ENCODE measurements around the gene PPP2R3B.
A peak's percentile ranks its signal among the peaks of the same experiment; 100 is the strongest.

Gene PPP2R3B

DNA sequence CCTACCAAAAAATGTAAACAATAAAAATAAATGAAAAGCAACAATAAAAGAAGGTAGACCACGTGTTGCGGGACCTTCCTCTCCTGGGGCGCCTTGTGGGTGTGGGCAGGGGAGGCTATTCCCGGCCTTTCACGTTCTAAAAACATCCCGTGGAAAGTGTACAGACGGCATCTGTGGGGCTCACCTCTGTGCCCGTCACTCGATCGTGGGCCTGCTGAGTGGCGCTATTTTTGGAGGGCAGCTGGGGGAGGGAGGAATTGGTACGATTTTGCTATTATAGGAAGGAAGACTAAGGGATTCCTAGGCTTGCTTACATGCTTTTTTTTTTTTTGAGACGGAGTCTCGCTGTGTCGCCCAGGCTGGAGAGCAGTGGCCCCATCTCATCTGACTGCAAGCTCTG is 13.6 kb upstream of the PPP2R3B start:
- no peak for DNase-seq (ENCODE audit: low spot score)
- in situ Hi-C loops (cut with MboI; ENCODE audit: low sequenced_read_pairs, unreplicated experiment), result no loop called here
- TF ChIP-seq CTCF (IDR thresholded peaks at IDR 0.05; ENCODE audit: borderline replicate concordance, control extremely low read depth, extremely low read depth, insufficient read depth, missing control alignments), result no peak

- in situ Hi-C loops (cut with MboI; ENCODE audit: low sequenced_read_pairs, unreplicated experiment), result no loop called here
- no peak for TF ChIP-seq CTCF (IDR thresholded peaks at IDR 0.05; ENCODE audit: borderline replicate concordance, control extremely low read depth, extremely low read depth, insufficient read depth, missing control alignments)
Measured at GRCh38 chrX:397575-397974, 10.9 kb upstream of the PPP2R3B start.

GRCh38 chrX:394830-395229 is 8.1 kb upstream of the PPP2R3B start:
- no peak for TF ChIP-seq CTCF (IDR thresholded peaks at IDR 0.05; ENCODE audit: borderline replicate concordance, control extremely low read depth, extremely low read depth, insufficient read depth, missing control alignments)
- DNase-seq (ENCODE audit: low spot score), result no peak
- in situ Hi-C loops (cut with MboI; ENCODE audit: low sequenced_read_pairs, unreplicated experiment), result no loop called here

More at GRCh38 chrX:397575-397974, 10.9 kb upstream of the PPP2R3B start:
- peak; percentile 18 for DNase-seq (ENCODE audit: low spot score)

- in situ Hi-C loops (cut with MboI; ENCODE audit: low sequenced_read_pairs, unreplicated experiment), result no loop called here
- TF ChIP-seq CTCF (IDR thresholded peaks at IDR 0.05; ENCODE audit: borderline replicate concordance, control extremely low read depth, extremely low read depth, insufficient read depth, missing control alignments), result no peak
- no peak for DNase-seq (ENCODE audit: low spot score)
Measured at GRCh38 chrX:392575-392846, 5.8 kb upstream of the PPP2R3B start.

DNA sequence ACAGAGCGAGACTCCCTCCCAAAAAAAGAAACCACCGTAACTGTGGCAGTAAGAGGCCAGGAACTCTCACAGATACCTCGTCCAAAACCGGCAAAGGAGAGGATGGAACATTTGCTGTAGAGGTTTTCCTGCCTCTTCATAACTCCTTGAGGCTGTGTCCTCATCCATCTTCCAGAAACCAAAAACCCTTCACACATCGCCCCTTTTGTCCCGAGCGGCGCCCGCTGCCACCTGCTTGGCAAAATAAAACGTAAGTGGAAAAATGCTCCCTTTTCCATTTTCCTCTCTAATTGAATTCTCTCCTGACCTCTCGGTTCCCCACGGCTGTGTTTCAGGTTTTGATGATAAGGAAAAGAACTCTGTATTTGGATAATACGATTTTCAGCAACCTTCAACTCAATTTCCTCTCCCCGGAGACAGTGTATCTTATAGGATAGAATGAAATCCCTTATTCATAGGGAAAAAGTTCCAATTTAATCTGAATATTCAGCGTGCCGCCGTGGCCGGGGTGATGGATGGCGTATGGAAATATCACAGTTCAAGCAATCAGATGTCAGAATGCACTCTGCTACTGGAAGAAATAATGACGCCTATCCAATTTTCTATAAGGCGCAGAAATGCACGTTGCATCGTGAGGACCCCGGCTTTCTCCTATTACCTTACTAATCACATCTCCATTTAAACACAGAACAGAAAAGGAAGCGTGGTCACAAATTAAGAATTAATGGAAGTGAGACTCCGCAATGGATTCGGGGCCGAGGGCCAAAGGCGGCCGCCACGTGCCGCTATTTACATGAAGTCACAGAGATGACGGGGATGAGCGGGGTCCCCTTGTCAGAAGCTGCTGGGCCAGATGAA is 5.2 kb upstream of the PPP2R3B start:
- no peak for DNase-seq (ENCODE audit: low spot score)
- TF ChIP-seq CTCF (IDR thresholded peaks at IDR 0.05; ENCODE audit: borderline replicate concordance, control extremely low read depth, extremely low read depth, insufficient read depth, missing control alignments), result no peak
- in situ Hi-C loops (cut with MboI; ENCODE audit: low sequenced_read_pairs, unreplicated experiment), result no loop called here

DNA sequence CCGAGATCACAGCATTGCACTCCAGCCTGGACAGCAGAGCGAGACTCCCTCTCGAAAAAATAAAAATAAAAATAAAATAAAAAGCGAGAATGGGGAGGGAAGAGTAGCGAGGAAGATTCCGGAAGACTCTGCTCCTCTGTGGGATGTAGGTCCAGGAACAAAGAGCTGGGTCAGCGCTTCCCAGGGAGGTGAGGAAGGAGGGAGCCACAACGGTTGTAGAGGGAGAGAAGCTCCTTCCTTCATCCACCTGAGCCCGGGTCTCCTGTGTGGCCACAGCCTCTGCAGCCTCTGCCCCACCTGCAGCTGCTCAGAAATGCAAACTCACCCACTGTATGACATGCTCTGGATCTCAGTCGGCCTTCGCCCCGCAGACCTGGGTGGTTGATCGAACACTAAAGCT is 3.8 kb upstream of the PPP2R3B start:
- no peak for DNase-seq (ENCODE audit: low spot score)
- TF ChIP-seq CTCF (IDR thresholded peaks at IDR 0.05; ENCODE audit: borderline replicate concordance, control extremely low read depth, extremely low read depth, insufficient read depth, missing control alignments), result no peak
- in situ Hi-C loops (cut with MboI; ENCODE audit: low sequenced_read_pairs, unreplicated experiment), result no loop called here

Measured in GM13976 (cell line).